ENCODE measurements around the gene DLK2.
"Not testable (repeated sequence)": the region's sequence is repeated elsewhere in the genome, so short reads cannot be mapped to it uniquely, and the experiment has no call there.

Gene DLK2

DNA sequence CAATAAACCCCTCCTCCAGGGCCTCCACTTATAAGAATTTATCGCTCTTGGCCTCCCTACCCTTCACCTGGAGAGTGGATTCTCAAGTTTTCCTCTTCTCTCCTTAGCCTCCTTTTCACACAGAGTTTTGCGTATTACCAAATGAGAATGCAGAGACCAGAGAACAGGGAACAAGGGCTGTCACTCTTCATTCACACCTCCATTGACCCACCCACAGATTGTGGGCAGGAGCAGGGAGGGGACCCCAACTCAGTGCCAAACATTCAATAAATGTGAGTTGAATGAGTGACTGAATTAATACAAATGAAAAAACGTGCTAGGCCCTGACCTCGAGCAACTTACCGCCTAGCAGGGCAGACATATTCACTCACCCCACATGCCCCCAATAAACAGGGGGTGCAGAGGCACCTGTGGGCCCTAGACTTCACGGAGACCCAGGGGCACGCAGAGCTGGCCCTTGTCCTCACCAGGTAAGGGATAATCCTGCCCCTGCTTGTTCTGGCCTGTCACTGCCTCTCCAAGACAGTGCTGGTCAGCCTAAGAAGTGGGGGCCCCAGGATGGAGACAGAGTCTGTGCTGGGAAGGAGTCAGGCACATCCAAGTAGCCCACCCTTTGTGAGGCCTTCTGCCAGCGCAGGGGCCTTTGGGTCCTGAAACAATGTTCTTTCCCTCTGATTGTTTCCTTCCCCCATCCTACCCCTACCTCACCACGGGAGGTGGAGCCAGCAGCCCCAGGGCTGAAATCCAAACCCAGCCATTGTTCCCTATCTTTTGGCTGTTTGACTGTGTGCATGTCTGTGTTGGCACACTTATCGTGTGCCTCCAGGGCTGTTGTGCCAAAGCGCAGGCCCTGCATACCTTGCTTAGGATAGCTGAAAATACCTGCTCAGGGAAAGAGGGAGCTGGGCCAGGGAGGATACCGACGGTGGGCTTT lies 13.7 kb upstream of the DLK2 start:
- H3K79me2 ChIP-seq (ENCODE audit: insufficient read depth, low read length) = no peaks in the 10 kb centered on the region
- H3K4me1 ChIP-seq (ENCODE audit: insufficient read depth, low read length, severe bottlenecking) = no peaks in the 10 kb centered on the region
- no peaks in the 10 kb centered on the region for H3K36me3 ChIP-seq (ENCODE audit: insufficient read depth, low read length)
- no peak overlapping the region for H3K4me2 ChIP-seq (ENCODE audit: low read length)
- no peaks in the 10 kb centered on the region for H3K9me2 ChIP-seq (ENCODE audit: low read depth, low read length)
- no peak overlapping the region for H3K9ac ChIP-seq (ENCODE audit: low read length)
- no peaks in the 10 kb centered on the region for H3F3A ChIP-seq (ENCODE audit: insufficient read depth, low read length)
- H3K27ac ChIP-seq (ENCODE audit: low read depth, low read length, poor library complexity, severe bottlenecking) = no peak overlapping the region
- H3K4me3 ChIP-seq (ENCODE audit: low read depth, low read length, poor library complexity, severe bottlenecking) = no peak overlapping the region
- no peaks in the 10 kb centered on the region for H4K20me1 ChIP-seq (ENCODE audit: insufficient read depth, low read length)
- no peaks in the 10 kb centered on the region for H3K9me3 ChIP-seq (ENCODE audit: low read length)
- H2AFZ ChIP-seq (ENCODE audit: low read length) = no peak overlapping the region
- TF ChIP-seq, protein P1, sequence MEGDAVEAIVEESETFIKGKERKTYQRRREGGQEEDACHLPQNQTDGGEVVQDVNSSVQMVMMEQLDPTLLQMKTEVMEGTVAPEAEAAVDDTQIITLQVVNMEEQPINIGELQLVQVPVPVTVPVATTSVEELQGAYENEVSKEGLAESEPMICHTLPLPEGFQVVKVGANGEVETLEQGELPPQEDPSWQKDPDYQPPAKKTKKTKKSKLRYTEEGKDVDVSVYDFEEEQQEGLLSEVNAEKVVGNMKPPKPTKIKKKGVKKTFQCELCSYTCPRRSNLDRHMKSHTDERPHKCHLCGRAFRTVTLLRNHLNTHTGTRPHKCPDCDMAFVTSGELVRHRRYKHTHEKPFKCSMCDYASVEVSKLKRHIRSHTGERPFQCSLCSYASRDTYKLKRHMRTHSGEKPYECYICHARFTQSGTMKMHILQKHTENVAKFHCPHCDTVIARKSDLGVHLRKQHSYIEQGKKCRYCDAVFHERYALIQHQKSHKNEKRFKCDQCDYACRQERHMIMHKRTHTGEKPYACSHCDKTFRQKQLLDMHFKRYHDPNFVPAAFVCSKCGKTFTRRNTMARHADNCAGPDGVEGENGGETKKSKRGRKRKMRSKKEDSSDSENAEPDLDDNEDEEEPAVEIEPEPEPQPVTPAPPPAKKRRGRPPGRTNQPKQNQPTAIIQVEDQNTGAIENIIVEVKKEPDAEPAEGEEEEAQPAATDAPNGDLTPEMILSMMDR (IDR thresholded peaks at IDR 0.05; ENCODE audit: low read length) = no peak
- TF ChIP-seq EZH2 (IDR thresholded peaks at IDR 0.05; ENCODE audit: borderline replicate concordance, low read length) = no peak
- H3K27me3 ChIP-seq (ENCODE audit: insufficient read depth, low read length) = no peaks in the 10 kb centered on the region

DNA sequence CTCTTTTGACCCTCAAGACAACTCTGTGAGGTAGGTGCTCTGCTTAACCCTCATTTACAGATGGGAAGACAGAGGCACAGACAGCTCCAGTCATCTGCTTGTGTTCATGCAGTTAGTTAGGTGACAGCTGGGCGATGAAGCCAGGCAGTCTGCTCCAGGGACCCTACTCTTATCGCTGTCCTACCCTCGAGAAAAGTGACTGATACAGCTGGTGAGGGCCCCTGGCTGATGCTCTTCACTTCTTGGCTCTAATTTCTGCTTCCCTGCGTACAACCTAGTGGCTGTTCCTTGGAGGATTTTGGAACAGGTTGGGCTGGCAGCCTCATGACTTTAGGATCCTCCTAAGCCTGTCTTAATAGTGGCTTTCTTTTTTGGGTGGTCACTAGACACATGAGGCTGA lies 12.9 kb upstream of the DLK2 start:
- H3K36me3 ChIP-seq (ENCODE audit: insufficient read depth, low read length) = no peaks in the 10 kb centered on the region
- no peaks in the 10 kb centered on the region for H4K20me1 ChIP-seq (ENCODE audit: insufficient read depth, low read length)
- H3K4me2 ChIP-seq (ENCODE audit: low read length) = no peak overlapping the region
- no peaks in the 10 kb centered on the region for H3F3A ChIP-seq (ENCODE audit: insufficient read depth, low read length)
- H3K4me3 ChIP-seq (ENCODE audit: low read depth, low read length, poor library complexity, severe bottlenecking) = no peak overlapping the region
- H3K4me1 ChIP-seq (ENCODE audit: insufficient read depth, low read length, severe bottlenecking) = no peaks in the 10 kb centered on the region
- H3K27me3 ChIP-seq (ENCODE audit: insufficient read depth, low read length) = no peaks in the 10 kb centered on the region
- H3K9ac ChIP-seq (ENCODE audit: low read length) = no peak overlapping the region
- TF ChIP-seq, protein P1 (IDR thresholded peaks at IDR 0.05; ENCODE audit: low read length) = no peak
- TF ChIP-seq EZH2 (IDR thresholded peaks at IDR 0.05; ENCODE audit: borderline replicate concordance, low read length) = no peak
- no peaks in the 10 kb centered on the region for H3K79me2 ChIP-seq (ENCODE audit: insufficient read depth, low read length)
- H3K9me2 ChIP-seq (ENCODE audit: low read depth, low read length) = no peaks in the 10 kb centered on the region
- H2AFZ ChIP-seq (ENCODE audit: low read length) = no peak overlapping the region
- H3K27ac ChIP-seq (ENCODE audit: low read depth, low read length, poor library complexity, severe bottlenecking) = no peak overlapping the region
- H3K9me3 ChIP-seq (ENCODE audit: low read length) = no peaks in the 10 kb centered on the region

DNA sequence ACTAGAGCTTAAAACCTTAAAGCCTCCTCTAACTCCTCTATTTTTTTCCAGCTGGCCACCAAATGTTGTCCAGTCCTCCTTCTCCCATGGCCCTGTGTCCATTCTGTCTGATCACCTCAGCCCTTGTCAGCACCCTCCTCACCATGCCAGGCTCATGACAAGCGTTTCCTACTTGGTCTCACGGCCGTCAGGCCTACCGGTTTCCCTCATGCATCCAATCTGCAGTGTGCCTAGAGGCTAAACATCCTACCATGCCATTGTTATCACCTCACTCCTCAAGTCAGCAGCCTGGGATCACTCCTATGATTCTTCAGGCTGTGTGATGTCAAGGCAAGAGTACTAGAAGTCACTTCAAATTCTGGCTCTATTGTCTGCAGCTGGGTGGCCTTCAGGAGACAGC lies 12.4 kb upstream of the DLK2 start:
- Histone ChIP-seq H3K4me2 (ENCODE audit: low read length) (no peak overlapping the region), H4K20me1 (ENCODE audit: insufficient read depth, low read length) (no peaks in the 10 kb centered on the region), H3K79me2 (ENCODE audit: insufficient read depth, low read length) (no peaks in the 10 kb centered on the region), H2AFZ (ENCODE audit: low read length) (no peak overlapping the region), H3K4me1 (ENCODE audit: insufficient read depth, low read length, severe bottlenecking) (no peaks in the 10 kb centered on the region), H3K36me3 (ENCODE audit: insufficient read depth, low read length) (no peaks in the 10 kb centered on the region), H3K4me3 (ENCODE audit: low read depth, low read length, poor library complexity, severe bottlenecking) (no peak overlapping the region), H3K27me3 (ENCODE audit: insufficient read depth, low read length) (no peaks in the 10 kb centered on the region), H3F3A (ENCODE audit: insufficient read depth, low read length) (no peaks in the 10 kb centered on the region), H3K9me2 (ENCODE audit: low read depth, low read length) (no peaks in the 10 kb centered on the region), H3K9ac (ENCODE audit: low read length) (no peak overlapping the region), H3K9me3 (ENCODE audit: low read length) (no peaks in the 10 kb centered on the region), H3K27ac (ENCODE audit: low read depth, low read length, poor library complexity, severe bottlenecking) (no peak overlapping the region)
- TF ChIP-seq, protein P1 (IDR thresholded peaks at IDR 0.05; ENCODE audit: low read length) = no peak
- TF ChIP-seq EZH2 (IDR thresholded peaks at IDR 0.05; ENCODE audit: borderline replicate concordance, low read length) = no peak

DNA sequence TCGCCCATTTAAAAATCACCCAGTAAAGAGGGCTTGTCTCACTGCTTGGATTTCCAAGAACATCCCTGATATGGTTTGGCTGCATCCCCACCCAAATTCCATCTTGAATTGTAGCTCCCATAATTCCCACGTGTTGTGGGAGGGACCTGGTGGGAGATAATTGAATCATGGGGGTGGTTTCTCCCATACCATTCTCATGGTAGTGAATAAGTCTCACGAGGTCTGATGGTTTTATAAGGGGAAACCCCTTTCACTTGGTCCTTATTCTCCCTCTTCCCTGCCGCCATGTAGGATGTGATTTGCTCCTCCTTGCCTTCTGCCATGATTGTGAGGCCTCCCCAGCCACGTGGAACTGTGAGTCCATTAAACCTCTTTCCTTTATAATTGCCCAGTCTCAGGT lies 11.9 kb upstream of the DLK2 start:
- not testable (repeated sequence) for H3K9ac ChIP-seq (ENCODE audit: low read length); H3K9me2 ChIP-seq (ENCODE audit: low read depth, low read length); H3K4me3 ChIP-seq (ENCODE audit: low read depth, low read length, poor library complexity, severe bottlenecking); H2AFZ ChIP-seq (ENCODE audit: low read length); H3F3A ChIP-seq (ENCODE audit: insufficient read depth, low read length); H3K79me2 ChIP-seq (ENCODE audit: insufficient read depth, low read length); H3K9me3 ChIP-seq (ENCODE audit: low read length); H3K4me2 ChIP-seq (ENCODE audit: low read length); H3K36me3 ChIP-seq (ENCODE audit: insufficient read depth, low read length); H3K27ac ChIP-seq (ENCODE audit: low read depth, low read length, poor library complexity, severe bottlenecking); H4K20me1 ChIP-seq (ENCODE audit: insufficient read depth, low read length); H3K4me1 ChIP-seq (ENCODE audit: insufficient read depth, low read length, severe bottlenecking); H3K27me3 ChIP-seq (ENCODE audit: insufficient read depth, low read length)
